Thyroid gland (tissue), 4 donors: Measurements from ENCODE around the gene GLRA2. TPM values are rescaled to one million over a fixed set of nuclear protein-coding genes. Genes with fewer than 3 reads are reported as not detected.

ENCODE experiments used
- DNase-seq, 2 donors: peaks; one replicate each; pipeline ENCODE4 v3.0.0-alpha.2; 2019
- H3K27ac ChIP-seq, 3 donors: fragments of 200-600 bp; sonication (generic); 1 replicate in 2 of 3; 2 replicates in 1 of 3; pipeline ENCODE4 v1.5.1; 2016 to 2019; ENCODE audit warnings: mild to moderate bottlenecking in 1 of 3, moderate library complexity in 1 of 3
- H3K27me3 ChIP-seq: fragments of 200-600 bp; sonication (generic); one replicate; pipeline ENCODE4 v1.5.1; 2019
- H3K36me3 ChIP-seq, 2 donors: fragments of 200-600 bp; sonication (generic); one replicate each; pipeline ENCODE4 v1.5.1; 2016 to 2019
- H3K4me1 ChIP-seq, 2 donors: fragments of 200-600 bp; sonication (generic); one replicate each; pipeline ENCODE4 v1.5.1; 2017 to 2019
- H3K4me3 ChIP-seq, 3 donors: fragments of 200-600 bp; sonication (generic); replicated peaks in 1 of 3; 1 replicate in 2 of 3; 2 replicates in 1 of 3; pipeline ENCODE4 v1.5.1; 2016; ENCODE audit warnings: mild to moderate bottlenecking in 1 of 3
- H3K9me3 ChIP-seq: fragments of 200-600 bp; sonication (generic); one replicate; pipeline ENCODE4 v1.5.1; 2017
- POLR2A ChIP-seq, 2 donors: fragments of 450-650 bp; IDR thresholded peaks; one replicate each; pipeline ENCODE4 v1.6.1; 2017; ENCODE audit warnings: antibody characterized with exemption in 2 of 2, mild to moderate bottlenecking in 2 of 2, moderate library complexity in 1 of 2
- WGBS, 2 donors: methylation state at CpG; one replicate each; pipeline ENCODE4 v1.1.5; 2017; 5-methylcytosine and 5-hydroxymethylcytosine counted together
- intact Hi-C: fragments of 100-400 bp; cut with DNase I; formaldehyde crosslinking; loops from one replicate; pipeline ENCODE4 v1.15.1; 2023
- total RNA-seq, 4 donors: library from RNA; depleted of rRNA; stranded (reverse); fragments of >200 nt; gene quantifications; one replicate each; pipeline ENCODE4 v1.2.3, GENCODE V29; 2016
- TF ChIP-seq, protein P1 (sequence below), 6 experiments: fragments of 200-600 bp in 3 of 6; fragments of 450-650 bp in 3 of 6; sonication (generic) in 3 of 6; IDR thresholded peaks; one replicate each; pipeline ENCODE4 v1.5.1; 2016 to 2019; ENCODE audit warnings: antibody characterized with exemption in 6 of 6, mild to moderate bottlenecking in 2 of 6, inconsistent platforms in 1 of 6, moderate library complexity in 1 of 6

Gene GLRA2
- total RNA-seq, 4 donors from 2014 or later, result not detected

DNA sequence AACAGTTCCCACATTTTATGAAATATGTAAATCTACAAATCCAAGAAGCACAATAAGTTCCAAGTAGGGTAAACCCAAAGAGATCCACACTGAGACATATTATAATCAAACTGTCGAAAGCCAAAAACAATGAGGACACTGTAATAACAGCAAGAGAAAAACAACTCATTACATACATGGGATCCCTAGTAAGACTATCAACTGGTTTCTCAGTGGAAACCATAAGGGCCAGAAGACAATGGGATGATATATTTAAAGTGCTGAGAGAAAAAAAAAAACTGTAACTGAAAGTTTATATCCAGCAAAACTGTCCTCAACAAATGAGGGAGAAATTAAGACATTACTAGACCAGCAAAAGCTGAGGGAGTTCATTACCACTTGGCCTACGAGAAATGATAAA, 34.7 kb downstream of the GLRA2 start:
- H3K4me1 ChIP-seq, result no peaks in the 10 kb centered on the region
- 94 to 95% methylated on average over 2 of the region's 2 CpGs for WGBS, 2 donors
- no peak for DNase-seq
- H3K9me3 ChIP-seq, result no peaks in the 10 kb centered on the region
- intact Hi-C loops, result no loop called here
- H3K36me3 ChIP-seq, result no peaks in the 10 kb centered on the region
- H3K27ac ChIP-seq, result no peak overlapping the region
- no peaks in the 10 kb centered on the region for H3K27me3 ChIP-seq
- no peak overlapping the region for H3K4me3 ChIP-seq
- TF ChIP-seq POLR2A (IDR thresholded peaks at IDR 0.05), result no peak
- TF ChIP-seq, protein P1, sequence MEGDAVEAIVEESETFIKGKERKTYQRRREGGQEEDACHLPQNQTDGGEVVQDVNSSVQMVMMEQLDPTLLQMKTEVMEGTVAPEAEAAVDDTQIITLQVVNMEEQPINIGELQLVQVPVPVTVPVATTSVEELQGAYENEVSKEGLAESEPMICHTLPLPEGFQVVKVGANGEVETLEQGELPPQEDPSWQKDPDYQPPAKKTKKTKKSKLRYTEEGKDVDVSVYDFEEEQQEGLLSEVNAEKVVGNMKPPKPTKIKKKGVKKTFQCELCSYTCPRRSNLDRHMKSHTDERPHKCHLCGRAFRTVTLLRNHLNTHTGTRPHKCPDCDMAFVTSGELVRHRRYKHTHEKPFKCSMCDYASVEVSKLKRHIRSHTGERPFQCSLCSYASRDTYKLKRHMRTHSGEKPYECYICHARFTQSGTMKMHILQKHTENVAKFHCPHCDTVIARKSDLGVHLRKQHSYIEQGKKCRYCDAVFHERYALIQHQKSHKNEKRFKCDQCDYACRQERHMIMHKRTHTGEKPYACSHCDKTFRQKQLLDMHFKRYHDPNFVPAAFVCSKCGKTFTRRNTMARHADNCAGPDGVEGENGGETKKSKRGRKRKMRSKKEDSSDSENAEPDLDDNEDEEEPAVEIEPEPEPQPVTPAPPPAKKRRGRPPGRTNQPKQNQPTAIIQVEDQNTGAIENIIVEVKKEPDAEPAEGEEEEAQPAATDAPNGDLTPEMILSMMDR (IDR thresholded peaks at IDR 0.05), result no peak

DNA sequence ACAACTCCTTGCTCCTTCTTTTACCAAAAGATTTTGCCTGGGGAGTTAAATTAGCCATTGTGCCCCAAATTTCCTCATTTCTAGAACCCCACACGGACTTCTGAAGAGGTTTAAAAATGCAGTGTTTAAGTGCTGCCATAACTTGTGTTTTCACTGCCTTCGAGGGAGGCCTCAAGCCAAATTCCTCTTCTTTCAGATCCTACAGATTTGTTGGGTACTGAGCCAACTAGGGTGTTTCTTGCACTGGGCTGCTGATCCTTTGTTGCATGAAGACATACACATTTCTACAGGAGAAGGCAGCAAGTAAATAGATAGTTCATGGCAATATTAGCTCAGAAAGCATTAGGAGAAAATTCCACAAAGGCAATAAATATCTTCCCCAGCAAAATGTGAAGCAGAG, 43.8 kb downstream of the GLRA2 start:
- H3K36me3 ChIP-seq, result no peaks in the 10 kb centered on the region
- intact Hi-C loops, result no loop called here
- DNase-seq, result no peak
- TF ChIP-seq POLR2A (IDR thresholded peaks at IDR 0.05), result no peak
- TF ChIP-seq, protein P1 (IDR thresholded peaks at IDR 0.05), result no peak
- no peaks in the 10 kb centered on the region for H3K4me1 ChIP-seq
- WGBS, 2 donors, result 4 to 14% methylated on average over 2 of the region's 2 CpGs
- H3K27me3 ChIP-seq, result no peaks in the 10 kb centered on the region
- no peak overlapping the region for H3K4me3 ChIP-seq
- H3K9me3 ChIP-seq, result no peaks in the 10 kb centered on the region
- no peak overlapping the region for H3K27ac ChIP-seq

GRCh38 chrX:14581081-14581480, 51.7 kb downstream of the GLRA2 start:
- TF ChIP-seq POLR2A (IDR thresholded peaks at IDR 0.05), result no peak
- TF ChIP-seq, protein P1 (IDR thresholded peaks at IDR 0.05), result no peak
- 95 to 97% methylated on average over 8 of the region's 8 CpGs for WGBS, 2 donors

GRCh38 chrX:14584548-14584947, 55.2 kb downstream of the GLRA2 start:
- Histone ChIP-seq H3K36me3 (no peaks in the 10 kb centered on the region), H3K27me3 (no peaks in the 10 kb centered on the region), H3K4me3 (no peak overlapping the region), H3K27ac (no peak overlapping the region), H3K4me1 (no peaks in the 10 kb centered on the region), H3K9me3 (no peaks in the 10 kb centered on the region)
- no peak for TF ChIP-seq POLR2A (IDR thresholded peaks at IDR 0.05)
- TF ChIP-seq, protein P1 (IDR thresholded peaks at IDR 0.05), result no peak
- DNase-seq, result no peak
- 92 to 93% methylated on average over 2 of the region's 2 CpGs for WGBS, 2 donors
- intact Hi-C loops, result no loop called here

More at GRCh38 chrX:14581081-14581480, 51.7 kb downstream of the GLRA2 start:
- Histone ChIP-seq H3K36me3 (no peaks in the 10 kb centered on the region), H3K4me3 (no peak overlapping the region), H3K27ac (no peak overlapping the region), H3K27me3 (no peaks in the 10 kb centered on the region), H3K4me1 (no peaks in the 10 kb centered on the region), H3K9me3 (no peaks in the 10 kb centered on the region)
- no peak for DNase-seq
- intact Hi-C loops, result no loop called here

DNA sequence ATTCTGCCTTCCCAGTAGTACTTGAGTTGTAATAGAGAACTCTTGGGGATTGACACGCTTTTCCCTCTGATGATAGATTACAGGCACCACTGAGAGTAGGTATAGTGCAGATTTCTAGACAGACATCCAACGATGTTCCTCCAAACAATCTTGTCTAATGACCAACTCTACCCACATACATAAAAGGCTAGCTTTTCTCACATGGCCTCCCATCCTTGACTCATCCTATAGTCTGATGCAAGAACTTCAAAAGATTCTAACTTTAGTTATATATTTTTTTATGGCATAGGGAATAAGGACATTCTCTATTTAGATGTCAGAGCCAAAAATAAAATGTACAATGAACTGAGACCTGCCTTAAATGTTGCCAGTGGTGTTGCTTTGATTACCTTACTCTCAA, 60.9 kb downstream of the GLRA2 start:
- no peak overlapping the region for H3K27ac ChIP-seq
- H3K4me3 ChIP-seq, result no peak overlapping the region
- 80 to 91% methylated on average over 2 of the region's 2 CpGs for WGBS, 2 donors
- no peaks in the 10 kb centered on the region for H3K9me3 ChIP-seq
- H3K36me3 ChIP-seq, result no peaks in the 10 kb centered on the region
- no peaks in the 10 kb centered on the region for H3K27me3 ChIP-seq
- no peaks in the 10 kb centered on the region for H3K4me1 ChIP-seq
- intact Hi-C loops, result no loop called here
- TF ChIP-seq, protein P1 (IDR thresholded peaks at IDR 0.05), result no peak
- no peak for TF ChIP-seq POLR2A (IDR thresholded peaks at IDR 0.05)
- no peak for DNase-seq
